H9 (cell line): ENCODE results near the gene SPACA5. TPM values are rescaled to one million over a fixed set of nuclear protein-coding genes. Genes with fewer than 3 reads are reported as not detected.

Source experiments
- DNase-seq: peaks from one replicate; pipeline ENCODE4 v3.0.0-alpha.2; 2017
- H2AFZ ChIP-seq: one replicate; pipeline ENCODE4 v1.6.1; 2013; ENCODE audit warnings: mild to moderate bottlenecking, low read length, control low read depth, moderate library complexity
- H2AK5ac ChIP-seq: 2 replicates; pipeline ENCODE4 v1.6.1; 2013; ENCODE audit warnings: low read length, control low read depth, mixed read lengths; ENCODE audit not compliant: insufficient read length
- H2BK120ac ChIP-seq: one replicate; pipeline ENCODE4 v1.6.1; 2013; ENCODE audit warnings: low read depth, mild to moderate bottlenecking, low read length, control low read depth, inconsistent platforms; ENCODE audit not compliant: poor library complexity, severe bottlenecking
- H2BK12ac ChIP-seq: 2 replicates; pipeline ENCODE4 v1.6.1; 2013; ENCODE audit warnings: low read length, control low read depth, mixed read lengths, low read depth; ENCODE audit not compliant: insufficient read length
- H2BK15ac ChIP-seq: 2 replicates; pipeline ENCODE4 v1.6.1; 2013; ENCODE audit warnings: low read depth, low read length, control low read depth
- H2BK20ac ChIP-seq: one replicate; pipeline ENCODE4 v1.6.1; 2013; ENCODE audit warnings: low read depth, mild to moderate bottlenecking, low read length, control low read depth, inconsistent platforms; ENCODE audit not compliant: poor library complexity, severe bottlenecking
- H2BK5ac ChIP-seq: 2 replicates; pipeline ENCODE4 v1.6.1; 2013; ENCODE audit warnings: low read length, control low read depth, mixed read lengths; ENCODE audit not compliant: insufficient read length
- H3K14ac ChIP-seq: 2 replicates; pipeline ENCODE4 v1.6.1; 2013; ENCODE audit warnings: low read length, control low read depth; ENCODE audit not compliant: insufficient read depth
- H3K18ac ChIP-seq: 2 replicates; pipeline ENCODE4 v1.6.1; 2013; ENCODE audit warnings: low read depth, mild to moderate bottlenecking, mixed read lengths, low read length, control low read depth; ENCODE audit not compliant: insufficient read length
- H3K23ac ChIP-seq: 2 replicates; pipeline ENCODE4 v1.6.1; 2013; ENCODE audit warnings: low read length, control low read depth, mixed read lengths, low read depth; ENCODE audit not compliant: insufficient read length
- H3K23me2 ChIP-seq: 2 replicates; pipeline ENCODE4 v1.6.1; 2013; ENCODE audit warnings: low read depth, mild to moderate bottlenecking, mixed read lengths, low read length, control low read depth; ENCODE audit not compliant: insufficient read length, poor library complexity, severe bottlenecking
- H3K27ac ChIP-seq: 2 replicates; pipeline ENCODE4 v1.5.1; 2013; ENCODE audit warnings: low read length, control low read depth, mixed read lengths, low read depth; ENCODE audit not compliant: insufficient read length
- H3K27me3 ChIP-seq: 2 replicates; pipeline ENCODE4 v1.6.1; 2013; ENCODE audit warnings: low read length, control low read depth, inconsistent platforms; ENCODE audit not compliant: insufficient read depth
- H3K4ac ChIP-seq: 2 replicates; pipeline ENCODE4 v1.6.1; 2013; ENCODE audit warnings: low read depth, mild to moderate bottlenecking, control low read depth, inconsistent platforms, low read length, moderate library complexity
- H3K4me1 ChIP-seq: 2 replicates; pipeline ENCODE4 v1.6.1; 2013; ENCODE audit warnings: low read length, control low read depth, inconsistent platforms; ENCODE audit not compliant: insufficient read depth
- H3K4me2 ChIP-seq: 2 replicates; pipeline ENCODE4 v1.6.1; 2013; ENCODE audit warnings: low read length, control low read depth, mixed read lengths; ENCODE audit not compliant: insufficient read length, insufficient read depth
- H3K56ac ChIP-seq: 2 replicates; pipeline ENCODE4 v1.6.1; 2013; ENCODE audit warnings: low read depth, mild to moderate bottlenecking, mixed read lengths, low read length, control low read depth; ENCODE audit not compliant: insufficient read length
- H3K79me1 ChIP-seq: 2 replicates; pipeline ENCODE4 v1.6.1; 2013; ENCODE audit warnings: low read depth, mild to moderate bottlenecking, moderate library complexity, low read length, control low read depth, inconsistent platforms; ENCODE audit not compliant: insufficient read depth, poor library complexity, severe bottlenecking
- H3K79me2 ChIP-seq: 2 replicates; pipeline ENCODE4 v1.6.1; 2013; ENCODE audit warnings: low read length, control low read depth, inconsistent platforms; ENCODE audit not compliant: insufficient read depth
- H3K9ac ChIP-seq: 2 replicates; pipeline ENCODE4 v1.6.1; 2013; ENCODE audit warnings: low read length, control low read depth, mixed read lengths; ENCODE audit not compliant: insufficient read length; ENCODE audit errors: extremely low read depth
- H3K9me3 ChIP-seq: one replicate; pipeline ENCODE4 v1.6.1; 2013; ENCODE audit warnings: low read depth, low read length, inconsistent platforms; ENCODE audit not compliant: control insufficient read depth
- H3T11ph ChIP-seq: one replicate; pipeline ENCODE4 v1.6.1; 2013; ENCODE audit warnings: mild to moderate bottlenecking, low read length, control low read depth, inconsistent platforms
- H4K20me1 ChIP-seq: one replicate; pipeline ENCODE4 v1.6.1; 2013; ENCODE audit not compliant: control insufficient read depth, insufficient read length, insufficient read depth
- H4K5ac ChIP-seq: 2 replicates; pipeline ENCODE4 v1.6.1; 2013; ENCODE audit warnings: low read depth, mild to moderate bottlenecking, mixed read lengths, low read length, control low read depth; ENCODE audit not compliant: insufficient read length
- H4K8ac ChIP-seq: replicated peaks from 2 replicates; pipeline ENCODE4 v1.6.1; 2013; ENCODE audit warnings: low read length, control low read depth, mixed read lengths, low read depth; ENCODE audit not compliant: insufficient read length
- H4K91ac ChIP-seq: 2 replicates; pipeline ENCODE4 v1.6.1; 2013; ENCODE audit warnings: low read depth, mild to moderate bottlenecking, moderate library complexity, mixed read lengths, low read length, control low read depth; ENCODE audit not compliant: insufficient read length
- H3K27ac Mint-ChIP-seq, 3 experiments: 2 replicates in 2 of 3; 3 replicates in 1 of 3; pipeline ENCODE4 v1.8.0; 2020 to 2021; ENCODE audit warnings: mixed read lengths in 3 of 3, mild to moderate bottlenecking in 1 of 3, moderate library complexity in 1 of 3
- H3K27me3 Mint-ChIP-seq: 2 replicates; pipeline ENCODE4 v1.8.0; 2021; ENCODE audit warnings: low read depth, mild to moderate bottlenecking, moderate library complexity, mixed read lengths
- H3K36me3 Mint-ChIP-seq, 3 experiments: 2 replicates in 2 of 3; 3 replicates in 1 of 3; pipeline ENCODE4 v1.8.0; 2020 to 2021; ENCODE audit warnings: low read depth in 3 of 3, mixed read lengths in 3 of 3; ENCODE audit not compliant: insufficient read depth in 1 of 3
- H3K4me1 Mint-ChIP-seq, 2 experiments: 2 replicates each; pipeline ENCODE4 v1.8.0; 2020; ENCODE audit warnings: mixed read lengths in 2 of 2
- H3K4me3 Mint-ChIP-seq, 2 experiments: 2 replicates in 1 of 2; 3 replicates in 1 of 2; pipeline ENCODE4 v1.8.0; 2020 to 2021; ENCODE audit warnings: mild to moderate bottlenecking in 2 of 2, mixed read lengths in 2 of 2, moderate library complexity in 1 of 2
- H3K9me3 Mint-ChIP-seq, 2 experiments: 2 replicates in 1 of 2; 3 replicates in 1 of 2; pipeline ENCODE4 v1.8.0; 2020; ENCODE audit warnings: mild to moderate bottlenecking in 2 of 2, mixed read lengths in 2 of 2, moderate library complexity in 1 of 2
- CTCF ChIP-seq: fragments of 200-600 bp; sonication (generic); conservative IDR thresholded peaks from 3 replicates; pipeline ENCODE4 v1.8.0; 2021; ENCODE audit warnings: antibody characterized with exemption, mild to moderate bottlenecking
- WGBS: extraction: QIAGEN DNeasy Blood & Tissue Kit; methylation state at CpG from one replicate; pipeline ENCODE4 v1.1.7; 2013; ENCODE audit warnings: missing lambda C conversion rate, low lambda C conversion rate, mixed read lengths; ENCODE audit not compliant: insufficient read length; ENCODE audit errors: extremely low coverage; 5-methylcytosine and 5-hydroxymethylcytosine counted together
- total RNA-seq: library from RNA; stranded (reverse); gene quantifications from 2 replicates; pipeline ENCODE4 v1.2.1, GENCODE V29; 2021

SPACA5 gene
- total RNA-seq, 1 experiment from 2014 or later: not detected

GRCh38 chrX:47991263-47992094 lies 15.3 kb upstream of the SPACA5 start:
- Histone ChIP-seq H3K27me3 (no peaks in the 10 kb centered on the region), H2BK15ac (no peak overlapping the region), H3K9me3 (peaks cover 46% of the 10 kb centered on the region), H2BK120ac (no peak overlapping the region), H2BK20ac (no peak overlapping the region), H3K4me2 (no peak overlapping the region), H3K79me2 (no peaks in the 10 kb centered on the region; the same call in 1 of the 2 replicates), H4K91ac (no peak overlapping the region), H2BK5ac (no peak overlapping the region), H3K14ac (no peak overlapping the region), H3T11ph (no peak overlapping the region), H4K20me1 (no peaks in the 10 kb centered on the region), H3K4ac (no peak overlapping the region), H3K79me1 (no peaks in the 10 kb centered on the region), H3K18ac (no peak overlapping the region), H3K9ac (no peak overlapping the region), H3K4me1 (no peaks in the 10 kb centered on the region), H3K23me2 (no peaks in the 10 kb centered on the region), H2AFZ (no peak overlapping the region), H3K56ac (no peak overlapping the region), H2AK5ac (no peak overlapping the region), H2BK12ac (no peak overlapping the region), H3K27ac (no peak overlapping the region), H4K8ac (no peak overlapping the region), H4K5ac (no peak overlapping the region), H3K23ac (no peak overlapping the region)
- Mint-ChIP-seq H3K27ac (peak overlapping the region in 1 of 3 experiments; percentile 85; a peak in 2 of 7 replicates), H3K4me3 (no peak overlapping the region), H3K4me1 (0 out of 4 replicates have a peak, but pooled peaks cover 0 to 2% of the 10 kb centered on the region in 2 experiments), H3K9me3 (peaks cover 73 to 87% of the 10 kb centered on the region in 2 experiments), H3K36me3 (peaks cover 44 to 64% (median 62%) of the 10 kb centered on the region in 3 experiments), H3K27me3 (no peaks in the 10 kb centered on the region; the same call in 1 of the 2 replicates)
- no CpG with 5 or more reads among the region's 5 CpGs for WGBS
- no peak for DNase-seq
- no peak for TF ChIP-seq CTCF
